HS-5 (cell line): ENCODE results near the gene FIGN.

Source experiments
- DNase-seq: peaks from one replicate; pipeline ENCODE4 v3.0.0-alpha.2; 2012; ENCODE audit warnings: low read depth

The FIGN gene, protein sequence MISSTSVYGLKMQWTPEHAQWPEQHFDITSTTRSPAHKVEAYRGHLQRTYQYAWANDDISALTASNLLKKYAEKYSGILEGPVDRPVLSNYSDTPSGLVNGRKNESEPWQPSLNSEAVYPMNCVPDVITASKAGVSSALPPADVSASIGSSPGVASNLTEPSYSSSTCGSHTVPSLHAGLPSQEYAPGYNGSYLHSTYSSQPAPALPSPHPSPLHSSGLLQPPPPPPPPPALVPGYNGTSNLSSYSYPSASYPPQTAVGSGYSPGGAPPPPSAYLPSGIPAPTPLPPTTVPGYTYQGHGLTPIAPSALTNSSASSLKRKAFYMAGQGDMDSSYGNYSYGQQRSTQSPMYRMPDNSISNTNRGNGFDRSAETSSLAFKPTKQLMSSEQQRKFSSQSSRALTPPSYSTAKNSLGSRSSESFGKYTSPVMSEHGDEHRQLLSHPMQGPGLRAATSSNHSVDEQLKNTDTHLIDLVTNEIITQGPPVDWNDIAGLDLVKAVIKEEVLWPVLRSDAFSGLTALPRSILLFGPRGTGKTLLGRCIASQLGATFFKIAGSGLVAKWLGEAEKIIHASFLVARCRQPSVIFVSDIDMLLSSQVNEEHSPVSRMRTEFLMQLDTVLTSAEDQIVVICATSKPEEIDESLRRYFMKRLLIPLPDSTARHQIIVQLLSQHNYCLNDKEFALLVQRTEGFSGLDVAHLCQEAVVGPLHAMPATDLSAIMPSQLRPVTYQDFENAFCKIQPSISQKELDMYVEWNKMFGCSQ

DNA sequence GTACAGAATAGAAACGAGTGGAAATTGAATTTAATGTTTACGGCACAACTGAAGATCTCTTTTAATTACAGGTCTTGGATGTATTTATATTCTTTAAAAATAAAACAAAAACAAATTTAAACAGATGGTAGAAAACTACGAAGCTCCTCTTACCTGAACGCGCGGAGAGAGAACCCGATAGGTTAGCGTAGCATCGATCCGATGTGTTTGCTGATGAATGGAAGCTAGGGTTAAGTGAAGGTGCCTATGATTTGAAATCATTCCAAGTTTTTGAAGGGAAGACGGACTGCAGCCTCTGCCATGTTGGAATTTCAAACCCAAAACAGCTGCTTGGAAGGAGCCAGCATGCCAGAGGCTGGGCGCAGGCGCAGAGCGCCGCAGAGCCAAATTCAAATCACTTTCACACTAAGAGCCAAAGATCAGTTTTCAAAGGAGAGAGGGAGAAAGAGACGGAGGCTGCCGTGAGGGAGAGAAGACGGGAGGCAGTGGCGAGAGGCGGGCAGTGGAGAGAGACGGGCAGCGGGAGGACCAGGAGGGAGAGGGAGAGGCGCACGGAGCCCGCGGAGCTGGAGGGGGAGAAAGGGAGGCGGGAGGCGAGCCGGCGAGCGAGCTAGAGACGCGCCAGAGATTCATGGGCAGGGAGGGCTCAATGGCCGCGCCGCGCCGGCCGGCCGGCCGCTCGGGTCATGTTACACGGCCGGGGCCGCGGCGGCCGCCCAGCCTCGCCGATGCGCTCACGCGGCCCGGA lies at the start of gene FIGN:
FIGN (minus strand) TSS at position 324 of the 748 bp plus-strand sequence. CDS start 1,081 bp downstream, outside the sequence.
- DNase-seq, result peak; percentile 76

DNA sequence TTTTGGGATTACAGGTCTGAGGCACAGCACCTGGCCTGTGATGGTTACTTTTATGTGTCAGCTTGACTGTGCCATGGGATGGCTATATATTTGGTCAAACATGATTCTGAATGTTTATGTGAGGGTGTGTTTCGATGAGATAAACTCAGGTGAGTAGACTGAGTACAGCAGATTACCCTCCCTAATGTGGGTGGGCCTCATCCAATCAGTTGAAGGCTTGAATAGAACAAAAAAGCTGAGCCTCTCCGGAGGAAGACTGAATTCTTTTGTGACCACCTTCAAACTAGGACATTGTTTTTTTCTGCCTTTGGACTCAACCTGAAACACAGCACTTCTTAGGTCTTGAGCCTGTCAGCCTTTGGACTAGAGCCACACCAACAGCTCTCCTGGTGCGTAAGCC lies 49.4 kb upstream of the FIGN start:
- no peak for DNase-seq

DNA sequence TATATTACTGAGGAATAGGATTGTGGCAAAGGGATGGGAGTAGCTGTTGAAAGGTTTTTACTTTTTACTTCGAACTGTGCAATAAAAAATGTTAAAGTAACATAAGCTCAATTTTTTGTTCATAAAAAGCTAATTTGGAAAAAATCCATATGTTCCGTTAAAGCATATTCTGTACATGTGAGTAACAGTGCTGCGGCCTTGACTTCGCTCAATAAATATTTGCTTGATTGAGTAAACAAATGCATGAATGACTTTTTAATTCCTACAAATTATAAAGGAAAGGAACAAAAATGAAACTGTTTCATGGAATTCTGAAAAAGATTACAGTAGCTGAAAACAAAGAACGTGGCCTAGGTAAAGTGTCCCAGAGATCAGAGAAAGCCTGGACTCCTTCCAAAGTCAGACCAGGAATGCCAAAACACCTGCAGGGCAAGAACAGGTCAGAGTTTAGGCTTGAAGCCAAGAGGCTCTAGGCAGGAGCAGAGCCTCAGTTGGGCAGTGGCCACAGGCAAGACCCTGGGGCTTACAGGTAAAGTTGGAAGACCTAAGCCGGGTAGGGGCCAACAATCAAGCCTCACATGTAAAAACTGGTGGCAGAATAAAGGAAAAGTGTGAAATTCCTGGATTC lies 44.3 kb upstream of the FIGN start:
- DNase-seq, result no peak

DNA sequence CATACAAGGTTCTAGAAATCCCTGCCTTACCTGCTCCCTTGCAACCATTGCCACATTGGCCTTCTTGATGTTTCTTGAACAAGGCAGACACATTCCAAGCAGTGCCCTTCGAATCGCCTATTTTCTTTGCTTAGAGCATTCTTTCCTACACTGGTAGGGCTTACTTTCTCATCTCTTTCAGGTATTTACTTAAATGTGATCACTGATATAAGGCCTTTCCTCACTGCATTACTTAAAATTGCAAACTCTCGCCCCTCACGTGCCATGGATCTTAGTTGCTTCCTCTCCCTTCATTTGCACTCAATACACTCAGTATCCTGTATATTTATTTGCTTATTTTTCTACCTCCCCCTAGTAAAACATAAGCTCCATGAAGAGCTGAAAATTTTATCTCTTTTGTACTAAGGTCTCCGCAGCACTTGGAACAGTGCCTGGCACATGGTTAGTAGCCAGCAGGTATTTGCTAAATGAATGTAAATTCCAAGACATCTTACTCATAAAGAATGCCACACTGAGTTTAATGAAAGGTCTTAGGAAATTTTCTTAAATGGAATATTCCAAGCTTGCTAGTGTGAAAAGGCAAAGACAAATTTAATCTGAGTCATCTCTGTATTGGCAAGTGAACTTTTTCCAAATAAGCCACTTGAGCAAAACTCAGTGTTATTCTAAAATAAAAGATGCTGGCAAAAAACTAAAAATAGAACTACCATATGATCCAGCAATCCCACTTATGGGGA lies 42.4 kb upstream of the FIGN start:
- peak; percentile 86 for DNase-seq

DNA sequence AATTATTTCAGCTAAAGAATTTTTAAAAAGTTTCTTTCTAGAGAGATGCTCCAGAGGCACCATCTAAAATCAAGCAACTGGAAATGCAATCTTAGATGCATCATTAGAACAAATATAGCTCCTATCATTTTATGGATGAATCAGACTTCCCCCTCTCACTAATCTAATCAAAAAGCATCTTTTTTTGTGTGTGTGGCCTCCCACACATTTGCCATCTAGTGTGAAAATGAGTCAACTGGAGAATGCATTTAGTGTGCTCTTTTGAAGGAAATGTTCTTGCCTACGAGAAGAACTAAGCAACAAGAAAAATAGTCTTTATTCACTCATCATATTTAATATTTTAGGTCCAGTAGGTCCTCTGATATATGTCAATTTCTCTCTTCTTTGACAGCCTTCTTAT lies 39.5 kb upstream of the FIGN start:
- DNase-seq, result no peak

DNA sequence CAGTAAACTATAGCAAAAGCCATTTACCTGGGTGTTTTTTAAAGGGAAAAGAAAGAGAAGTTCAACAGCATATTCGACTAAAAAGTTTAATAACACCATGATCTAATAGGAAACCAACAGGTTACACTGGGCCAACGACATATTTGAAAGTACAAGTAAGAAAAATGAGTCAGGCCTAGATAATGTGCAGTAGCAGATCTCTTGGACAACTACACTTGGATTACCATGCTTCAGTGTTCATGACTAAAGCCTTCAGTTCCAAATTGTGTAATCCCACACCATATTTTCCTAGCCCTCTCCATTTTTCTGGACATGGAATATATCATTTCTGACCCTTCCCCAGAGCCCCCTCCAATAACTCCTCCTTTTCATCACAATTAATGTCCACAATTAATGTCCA lies 39.1 kb upstream of the FIGN start:
- peak; percentile 83 for DNase-seq

DNA sequence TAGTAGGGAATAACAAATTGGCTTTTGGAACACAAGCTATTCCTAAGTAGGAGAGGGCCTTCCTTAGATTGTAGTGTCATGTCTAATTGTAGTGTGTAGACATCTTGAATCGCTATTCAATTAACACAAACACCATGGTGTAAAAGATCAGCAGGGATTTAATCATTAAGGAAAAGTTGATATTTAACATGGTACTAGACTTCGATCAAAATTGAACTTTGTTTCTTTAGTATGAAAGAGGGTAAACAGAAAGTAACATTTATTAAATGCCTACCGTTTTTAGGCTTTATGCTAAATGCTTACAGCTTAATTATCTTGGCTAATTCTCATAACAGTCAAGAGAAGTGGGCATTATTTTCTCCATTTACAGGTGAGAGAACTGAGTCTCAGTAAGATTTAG lies 37.5 kb upstream of the FIGN start:
- DNase-seq, result no peak

DNA sequence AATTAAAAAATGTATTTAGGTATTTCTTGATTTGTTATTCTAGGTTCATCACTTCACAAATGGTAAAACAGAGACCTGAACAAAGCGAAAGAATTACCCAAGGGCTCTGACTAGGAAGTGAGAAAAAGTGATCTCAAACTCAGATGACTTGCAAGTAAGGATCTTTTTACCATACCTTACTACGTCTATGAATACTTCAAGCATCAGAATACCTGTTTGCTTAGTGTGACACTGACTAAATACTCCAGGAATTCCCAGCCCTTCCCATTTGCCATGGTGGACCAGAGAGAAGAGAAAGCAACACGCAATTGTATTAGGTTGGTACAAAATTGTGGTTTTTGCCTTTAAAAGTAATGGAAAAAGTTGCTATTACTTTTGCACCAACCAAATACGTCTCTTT lies 35.8 kb upstream of the FIGN start:
- DNase-seq, result no peak

DNA sequence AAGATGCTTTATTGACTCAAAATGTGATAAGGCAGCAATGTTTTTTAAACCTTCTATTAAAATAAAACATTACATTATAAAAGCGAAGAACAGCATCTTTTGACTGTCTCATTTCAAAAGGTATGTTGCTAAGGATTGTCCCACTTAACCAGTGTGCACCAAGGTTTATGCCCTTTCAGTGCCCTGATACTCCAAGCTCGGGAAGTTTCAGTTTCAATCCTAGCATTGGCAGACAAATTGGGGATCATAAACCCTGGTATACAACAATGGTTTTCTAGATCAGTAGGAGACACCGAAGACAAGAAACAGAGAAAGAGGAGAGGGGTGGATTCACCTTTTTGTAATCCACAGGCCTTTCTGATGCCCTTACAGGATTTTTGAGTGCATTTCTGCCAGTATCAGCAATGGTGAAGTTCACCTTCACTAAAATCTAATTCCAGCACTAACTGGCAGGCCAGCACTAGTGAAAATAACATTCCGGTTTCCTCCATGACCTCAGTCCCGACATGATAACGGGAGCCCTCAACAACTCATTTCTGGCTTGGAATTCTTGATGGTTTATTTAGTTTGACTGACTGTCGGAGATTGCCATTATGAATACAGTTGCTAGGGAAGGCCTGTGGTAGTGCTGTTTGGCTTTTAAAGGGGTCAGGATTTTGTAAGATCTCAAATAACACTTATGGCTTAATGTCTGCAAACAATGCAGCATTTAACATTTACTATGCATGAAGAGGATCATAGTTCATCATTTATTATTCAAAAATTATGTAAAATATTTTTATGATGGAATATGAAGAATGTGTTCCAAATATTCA lies 33.3 kb upstream of the FIGN start:
- no peak for DNase-seq

DNA sequence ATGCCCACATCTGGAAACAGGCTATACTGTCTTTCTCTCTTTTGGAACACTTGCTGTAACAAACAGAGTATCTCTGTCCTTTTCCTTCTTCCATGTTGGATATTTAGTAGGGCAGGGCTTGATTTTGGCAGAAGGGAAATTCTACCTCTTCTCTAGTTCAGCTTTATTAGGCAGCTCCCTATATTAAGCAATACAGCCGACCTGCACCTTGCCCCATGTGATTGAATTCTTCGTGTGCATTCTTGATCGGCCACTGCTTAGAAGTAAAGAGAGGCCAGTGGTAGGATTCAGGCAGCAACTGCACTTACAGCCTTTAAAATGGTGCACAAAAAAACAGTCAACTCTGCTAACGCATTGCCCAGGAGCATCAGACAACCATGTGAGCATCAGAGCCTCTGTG lies 31.3 kb upstream of the FIGN start:
- DNase-seq, result no peak

DNA sequence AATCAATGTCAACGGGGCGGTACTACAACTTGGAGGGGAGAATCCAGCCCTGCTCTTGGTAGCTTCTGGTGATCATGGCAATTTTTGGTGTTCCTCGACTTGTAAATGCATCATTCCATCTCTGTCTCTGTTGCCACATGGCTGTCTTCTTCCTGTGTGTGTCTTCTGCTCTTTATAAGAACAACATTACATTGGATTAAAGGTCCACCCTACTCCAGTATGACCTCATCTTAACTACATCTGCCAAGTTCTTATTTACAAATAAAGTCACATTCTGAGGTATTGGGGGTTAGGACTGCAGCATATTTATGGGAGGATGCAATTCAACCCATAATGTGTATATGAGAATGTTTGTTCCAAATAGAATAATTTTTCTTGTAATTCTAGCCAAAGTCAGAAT lies 28.8 kb upstream of the FIGN start:
- DNase-seq, result no peak

DNA sequence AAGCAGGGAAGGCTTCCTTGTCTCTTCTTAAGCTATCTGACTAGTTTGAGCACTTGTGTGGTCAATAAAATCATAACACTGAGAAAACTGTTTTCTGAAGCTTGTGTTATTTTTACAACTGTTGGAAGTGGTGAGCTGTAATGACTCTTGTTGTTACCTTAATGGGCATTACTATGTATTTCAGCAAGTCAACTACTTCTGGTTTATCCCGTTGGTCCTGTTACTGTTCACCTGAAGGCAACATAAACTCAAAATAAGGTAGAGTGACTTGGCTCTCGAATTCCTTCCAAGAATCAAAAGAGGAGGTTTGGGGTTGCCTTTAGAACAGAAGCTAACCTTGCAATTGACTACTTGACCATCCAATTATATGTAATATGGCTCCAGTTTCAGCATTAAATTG lies 23.2 kb upstream of the FIGN start:
- DNase-seq, result no peak

DNA sequence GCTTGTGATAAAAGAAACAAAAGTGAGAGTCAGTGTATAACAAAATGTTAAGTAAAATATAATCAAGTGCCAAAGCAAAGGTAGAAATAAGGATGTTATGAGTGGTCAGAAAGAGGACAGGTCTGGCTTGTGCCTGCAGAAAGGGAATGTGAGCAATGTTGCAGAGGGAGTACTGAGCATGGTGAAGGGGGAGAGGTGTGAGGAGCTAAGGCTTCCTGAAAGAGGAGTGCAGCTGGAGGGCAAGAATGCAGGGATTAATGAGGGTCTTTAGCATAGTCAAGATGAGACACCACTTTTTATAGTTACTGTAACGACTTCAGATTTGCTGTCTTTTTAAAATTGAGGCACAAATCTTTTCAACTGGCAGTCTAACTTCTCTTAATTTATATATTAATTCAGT lies 22.0 kb upstream of the FIGN start:
- DNase-seq, result no peak

DNA sequence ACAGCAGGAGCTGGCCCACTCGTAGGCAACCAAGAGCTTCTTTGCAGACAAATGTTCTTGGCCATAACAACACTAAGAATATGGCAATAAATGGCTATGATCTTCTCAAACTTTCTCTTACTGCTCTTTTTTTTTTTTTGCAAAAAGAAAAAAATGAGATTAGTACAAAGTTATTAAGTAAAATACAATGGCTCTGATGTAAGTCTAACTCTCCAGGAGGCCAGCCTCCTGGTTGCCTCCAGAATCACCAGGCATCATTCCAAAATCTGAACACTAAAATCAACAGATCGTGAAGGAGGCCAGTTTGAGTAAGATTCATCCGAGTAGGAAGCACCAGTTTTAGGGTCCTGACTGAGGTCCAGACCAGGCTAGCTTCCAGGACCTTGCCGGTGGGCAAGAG lies 20.8 kb upstream of the FIGN start:
- DNase-seq, result no peak

DNA sequence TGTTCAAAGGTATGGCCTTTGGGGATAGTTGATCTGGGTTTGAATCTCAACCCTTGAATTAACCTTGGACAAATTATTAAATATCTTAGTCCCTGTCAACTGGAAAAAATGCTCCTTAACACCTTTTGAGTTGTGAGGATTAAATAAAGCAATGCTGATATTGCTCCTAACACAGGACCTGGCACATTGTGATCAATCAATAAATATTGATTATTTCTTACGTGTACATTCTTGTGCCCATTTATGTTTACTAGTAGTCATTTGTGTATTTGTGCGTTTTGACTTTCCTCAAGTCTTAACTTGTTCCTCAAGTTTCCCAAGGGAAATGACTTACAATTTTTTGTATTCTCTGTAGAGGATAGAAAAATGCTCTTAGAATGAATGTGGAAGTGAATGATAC lies 19.6 kb upstream of the FIGN start:
- no peak for DNase-seq

DNA sequence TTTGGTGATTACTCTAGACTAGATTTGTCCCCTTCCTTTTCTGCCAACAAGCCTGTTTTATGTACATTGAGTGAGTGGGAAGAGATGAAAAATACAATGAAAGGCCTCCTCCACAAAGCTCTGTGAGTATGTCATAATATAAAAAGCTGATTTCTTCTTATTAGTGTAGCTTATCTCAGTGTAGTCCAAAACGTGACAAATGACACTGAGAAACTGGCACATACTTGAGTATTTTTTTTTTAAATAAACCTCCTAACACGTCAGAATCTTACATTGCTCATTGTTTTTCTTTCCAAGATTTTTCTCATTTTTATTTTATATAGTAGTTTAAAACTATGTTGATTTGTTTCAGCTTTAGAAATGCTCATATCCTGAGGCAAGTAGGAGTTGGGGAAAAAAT lies 17.9 kb upstream of the FIGN start:
- DNase-seq, result no peak

DNA sequence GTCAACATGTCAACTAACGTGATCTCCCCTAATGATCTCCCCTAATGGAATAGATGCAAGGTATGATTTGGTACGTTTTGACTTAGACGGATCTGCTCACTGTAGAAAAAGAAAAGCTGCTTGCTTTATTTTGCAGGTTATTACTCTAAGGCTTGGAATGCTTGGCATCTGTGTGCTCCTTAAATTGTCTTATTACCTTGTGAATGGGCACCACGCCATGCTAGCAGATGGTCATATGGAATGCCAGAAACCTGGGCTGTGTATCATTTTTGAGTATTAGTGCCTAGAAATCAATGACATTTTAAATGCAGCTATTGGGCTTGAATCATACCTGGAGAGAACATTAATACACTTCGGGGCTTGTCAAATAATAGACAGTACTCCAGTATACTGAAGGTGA lies 16.5 kb upstream of the FIGN start:
- no peak for DNase-seq

DNA sequence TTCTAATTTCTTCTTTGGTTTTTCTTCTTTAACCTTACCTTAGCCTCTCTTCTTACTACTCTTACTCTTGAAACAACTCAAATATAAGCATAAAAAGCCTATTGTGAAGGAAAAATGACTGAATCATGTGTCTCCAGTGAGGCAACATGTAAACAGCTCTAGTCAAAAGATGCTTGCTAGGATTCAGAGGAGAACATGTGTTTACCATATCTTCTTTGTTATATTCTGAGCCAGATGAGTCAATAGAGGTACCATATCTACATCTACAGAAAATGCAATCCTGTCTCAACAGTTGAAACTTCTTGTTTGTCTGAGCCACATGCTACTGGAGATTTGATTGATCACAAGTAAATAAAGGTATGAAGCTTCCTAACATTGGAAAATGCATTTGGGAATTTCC lies 15.9 kb upstream of the FIGN start:
- no peak for DNase-seq

DNA sequence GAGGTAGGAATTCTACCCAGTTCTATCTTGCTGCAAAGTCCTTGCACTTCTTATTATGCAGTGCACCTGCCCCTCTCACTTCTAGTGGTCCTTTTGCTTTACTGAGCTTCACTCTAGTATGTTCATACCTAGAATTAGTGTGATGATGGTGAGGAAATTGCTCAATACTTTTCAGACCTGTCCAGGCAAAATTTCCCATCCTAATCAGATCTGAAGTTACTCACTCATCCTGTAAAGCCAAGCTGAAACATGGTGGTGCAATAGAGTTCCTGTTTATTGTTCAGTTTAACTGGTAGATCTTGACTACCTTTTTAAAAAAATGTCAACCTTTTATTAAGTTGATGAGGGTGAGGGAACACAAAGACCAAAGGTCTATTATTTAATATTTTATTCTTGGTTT lies 12.6 kb upstream of the FIGN start:
- DNase-seq, result no peak

DNA sequence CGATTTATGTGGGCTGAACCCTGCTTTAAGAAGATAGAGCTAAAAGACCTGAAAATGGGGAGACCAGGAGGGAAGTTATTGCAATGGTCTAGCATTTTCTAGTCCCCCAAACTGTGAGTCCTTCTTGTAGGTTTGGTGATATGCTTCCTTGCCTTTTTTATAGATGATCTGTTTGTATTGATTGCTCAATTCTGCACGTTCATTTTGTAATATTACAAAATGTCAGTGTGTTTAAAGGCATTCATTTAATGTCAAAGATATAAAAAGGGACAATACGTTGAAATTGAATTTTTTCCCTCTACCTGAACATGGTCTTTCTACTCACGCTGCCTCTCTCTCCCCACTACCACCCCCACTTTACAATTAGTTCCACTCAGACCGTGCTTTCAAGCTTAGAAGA lies 5.6 kb upstream of the FIGN start:
- no peak for DNase-seq

DNA sequence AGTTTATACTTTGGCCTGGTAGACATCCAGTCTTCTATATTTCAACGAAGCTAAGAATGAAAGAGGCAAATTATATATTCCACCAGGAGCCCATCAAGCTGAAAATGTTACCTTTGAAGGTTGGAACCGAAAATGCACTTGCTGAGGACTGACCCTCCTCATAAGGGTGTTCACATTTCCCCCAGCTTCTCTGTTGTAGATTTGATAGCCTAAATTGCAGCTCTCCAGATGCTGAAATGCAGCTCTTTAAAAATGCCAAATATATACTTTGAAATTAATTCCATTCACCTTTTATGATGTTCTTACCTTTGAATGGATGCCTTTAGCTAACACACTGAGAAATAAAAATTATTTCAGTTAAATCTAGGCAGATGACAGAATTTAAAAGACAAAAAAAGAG lies 1.8 kb upstream of the FIGN start:
- DNase-seq, result no peak
